ENCODE measurements around the gene MED8. TPM values are rescaled to one million over a fixed set of nuclear protein-coding genes. Genes with fewer than 3 reads are reported as not detected.

Gene MED8
- total and polyA plus RNA-seq, 2 of the 13 experiments (the other 11 are each of a cell fraction or from before 2014, with no cell fraction given): 16.9 to 77.4 TPM

- no peak for DNase-seq (ENCODE audit: low spot score)
- in situ Hi-C loops (cut with HindIII; ENCODE audit: extremely low pct_ligation_motif_present, low pct_unique_long_range_greater_than_20kb): no loop called here
- WGBS (ENCODE audit: low lambda C conversion rate): 95% methylated on average over 4 of the region's 4 CpGs
- no peak overlapping the region for H3K4me2 ChIP-seq (ENCODE audit: low read depth, low read length)
- BruUV-seq (replicated peaks): no TSS peak
- ChIA-PET POLR2A (no interaction called here), CTCF (ENCODE audit: low intra/inter-chr PET ratio, low total read pairs) (no interaction called here)
- H3K4me1 ChIP-seq (ENCODE audit: insufficient read depth, low read length): peaks cover 9% of the 10 kb centered on the region
- H3K9me3 ChIP-seq (ENCODE audit: low read length): no peaks in the 10 kb centered on the region
- peaks cover 3% of the 10 kb centered on the region for H3K79me2 ChIP-seq (ENCODE audit: insufficient read depth, low read length)
- no peak for ATAC-seq
- no peaks in the 10 kb centered on the region for H3K36me3 ChIP-seq (replicated peaks in 1 of 2; ENCODE audit: control insufficient read depth in 1 of 2, insufficient read depth in 2 of 2, low read length in 2 of 2)
- intact Hi-C loops (cut with micrococcal nuclease; ENCODE audit: unreplicated experiment): no loop called here
- no peak overlapping the region for H2AFZ ChIP-seq (ENCODE audit: low read length)
- TF ChIP-seq ZFP41 (CRISPR knock-in tag; IDR thresholded peaks at IDR 0.05; ENCODE audit: borderline replicate concordance): no peak
- no peak overlapping the region for H3K27ac ChIP-seq (ENCODE audit: extremely low read length, insufficient read depth, low read length)
- no peak for FAIRE-seq
- no peaks in the 10 kb centered on the region for H3K27me3 ChIP-seq (ENCODE audit: control insufficient read depth in 1 of 2, insufficient read depth in 2 of 2, low read length in 2 of 2)
- H3K9ac ChIP-seq (ENCODE audit: insufficient read depth, low read depth, low read length): no peak overlapping the region
- H3K4me3 ChIP-seq (replicated peaks in 1 of 3; ENCODE audit: insufficient read depth in 1 of 3, low read depth in 2 of 3, low read length in 3 of 3): no peak overlapping the region
- no peaks in the 10 kb centered on the region for H4K20me1 ChIP-seq (ENCODE audit: insufficient read depth, low read length)
These were observed 5.9 kb upstream of the MED8 start for GRCh38 chr1:43395523-43395922.

GRCh38 chr1:43392702-43393101 lies 3.1 kb upstream of the MED8 start:
- Histone ChIP-seq H3K4me3 (replicated peaks in 1 of 3; ENCODE audit: insufficient read depth in 1 of 3, low read depth in 2 of 3, low read length in 3 of 3) (no peak overlapping the region), H3K27me3 (ENCODE audit: control insufficient read depth in 1 of 2, insufficient read depth in 2 of 2, low read length in 2 of 2) (peaks cover 0 to 3% of the 10 kb centered on the region in 2 experiments; a peak in 1 of 5 replicates), H2AFZ (ENCODE audit: low read length) (no peak overlapping the region), H3K27ac (ENCODE audit: extremely low read length, insufficient read depth, low read length) (no peak overlapping the region), H3K4me2 (ENCODE audit: low read depth, low read length) (no peak overlapping the region), H3K9me3 (ENCODE audit: low read length) (no peaks in the 10 kb centered on the region), H4K20me1 (ENCODE audit: insufficient read depth, low read length) (no peaks in the 10 kb centered on the region), H3K36me3 (replicated peaks in 1 of 2; ENCODE audit: control insufficient read depth in 1 of 2, insufficient read depth in 2 of 2, low read length in 2 of 2) (peaks cover 0 to 2% of the 10 kb centered on the region in 2 experiments; a peak in 1 of 5 replicates), H3K79me2 (ENCODE audit: insufficient read depth, low read length) (peaks cover 27% of the 10 kb centered on the region), H3K9ac (ENCODE audit: insufficient read depth, low read depth, low read length) (no peak overlapping the region), H3K4me1 (ENCODE audit: insufficient read depth, low read length) (peaks cover 22% of the 10 kb centered on the region)
- in situ Hi-C loops (cut with HindIII; ENCODE audit: extremely low pct_ligation_motif_present, low pct_unique_long_range_greater_than_20kb) (no loop called here), intact Hi-C loops (cut with micrococcal nuclease; ENCODE audit: unreplicated experiment) (no loop called here)
- no TSS peak for BruUV-seq (replicated peaks)
- ATAC-seq (no peak), FAIRE-seq (no peak), DNase-seq (ENCODE audit: low spot score) (no peak)
- 91% methylated on average over 3 of the region's 3 CpGs for WGBS (ENCODE audit: low lambda C conversion rate)
- ChIA-PET CTCF (ENCODE audit: low intra/inter-chr PET ratio, low total read pairs) (no interaction called here), POLR2A (no interaction called here)
- TF ChIP-seq MYPOP (CRISPR knock-in tag; IDR thresholded peaks at IDR 0.05) (no peak), SP1 (IDR thresholded peaks at IDR 0.05) (no peak), SP1 (CRISPR knock-in tag; IDR thresholded peaks at IDR 0.05) (no peak)

All from HepG2 (cell line).